Panc1 (cell line): ENCODE measurements around the gene CARHSP1. TPM values are rescaled to one million over a fixed set of nuclear protein-coding genes. Genes with fewer than 3 reads are reported as not detected.
A peak's percentile ranks its signal among the peaks of the same experiment; 100 is the strongest.

Experiments
- ATAC-seq: fragments of 200-7000 bp; cut with Tn5 transposase; 2 replicates; pipeline ENCODE4 v1.9.1; 2020; ENCODE audit warnings: mild to moderate bottlenecking, moderate library complexity
- BruUV-seq: library from RNA; stranded (reverse); fragments of 400-500 nt; replicated peaks from 2 replicates; lab custom pipeline; 2021; lab: Mats Ljungman, UMichigan
- CTCF ChIA-PET: fragments of 300-600 bp; sonication (Branson Sonifier 250); formaldehyde crosslinking; loops from one replicate; lab custom pipeline; 2022; ENCODE audit warnings: antibody characterized with exemption; lab: Charles Lee
- POLR2A ChIA-PET: fragments of 300-600 bp; sonication (Branson Sonifier 250); formaldehyde crosslinking; loops from one replicate; lab custom pipeline; 2022; ENCODE audit warnings: antibody characterized with exemption; lab: Charles Lee
- DNase-seq: peaks from one replicate; pipeline ENCODE4 v3.0.0-alpha.2; 2010; ENCODE audit warnings: low read depth, low spot score
- H3K27ac ChIP-seq: 2 replicates; pipeline ENCODE4 v1.5.1; 2011; ENCODE audit warnings: mild to moderate bottlenecking, low read length, inconsistent platforms
- H3K27me3 ChIP-seq: fragments of 200-500 bp; sonication (Bioruptor generic); 2 replicates; pipeline ENCODE4 v1.6.0; 2014; ENCODE audit warnings: low read length, inconsistent platforms; ENCODE audit not compliant: control insufficient read depth, insufficient read depth
- H3K36me3 ChIP-seq: fragments of 200-500 bp; sonication (Bioruptor generic); 2 replicates; pipeline ENCODE4 v1.5.1; 2014; ENCODE audit warnings: inconsistent platforms, mild to moderate bottlenecking, low read length, moderate library complexity; ENCODE audit not compliant: control insufficient read depth, insufficient read depth
- H3K4me1 ChIP-seq: 2 replicates; pipeline ENCODE4 v1.5.1; 2011; ENCODE audit warnings: inconsistent platforms, mild to moderate bottlenecking, low read length, moderate library complexity; ENCODE audit not compliant: control insufficient read depth, insufficient read depth
- H3K4me3 ChIP-seq, 2 experiments: 2 replicates each; pipeline ENCODE4 v1.5.1; 2011 to 2012; ENCODE audit warnings: low read depth in 2 of 2, low read length in 2 of 2, mild to moderate bottlenecking in 2 of 2, inconsistent platforms in 1 of 2, moderate library complexity in 1 of 2
- H3K9me3 ChIP-seq: fragments of 200-500 bp; sonication (Bioruptor generic); 2 replicates; pipeline ENCODE4 v1.5.1; 2014; ENCODE audit warnings: low read depth, mild to moderate bottlenecking, inconsistent platforms, low read length, moderate library complexity; ENCODE audit not compliant: control insufficient read depth, insufficient read depth
- CTCF ChIP-seq: fragments of 450-650 bp; IDR thresholded peaks from 2 replicates; pipeline ENCODE4 v1.5.1; 2017; ENCODE audit warnings: mild to moderate bottlenecking
- POLR2AphosphoS5 ChIP-seq: IDR thresholded peaks from 2 replicates; pipeline ENCODE4 v1.6.1; 2012; ENCODE audit warnings: mild to moderate bottlenecking, low read depth, low read length, moderate library complexity
- REST ChIP-seq, 2 experiments: IDR thresholded peaks; 2 replicates each; pipeline ENCODE4 v1.6.1; 2011 to 2012; ENCODE audit warnings: low read depth in 2 of 2, control low read depth in 1 of 2, low read length in 1 of 2, mild to moderate bottlenecking in 1 of 2, moderate library complexity in 1 of 2; ENCODE audit not compliant: insufficient read depth in 1 of 2
- SIN3A ChIP-seq: IDR thresholded peaks from 2 replicates; pipeline ENCODE4 v1.6.1; 2012; ENCODE audit warnings: low read depth, mild to moderate bottlenecking, low read length, moderate library complexity, borderline replicate concordance; ENCODE audit not compliant: insufficient read depth
- TCF7L2 ChIP-seq: IDR thresholded peaks from 2 replicates; pipeline ENCODE4 v1.6.1; 2011; ENCODE audit warnings: mild to moderate bottlenecking, low read depth, low read length, inconsistent platforms
- in situ Hi-C: cut with HindIII; loops from 2 replicates; pipeline ENCODE4 v1.10.0; 2016; ENCODE audit warnings: low sequenced_read_pairs, low pct_unique_long_range_greater_than_20kb
- intact Hi-C: fragments of 100-400 bp; cut with micrococcal nuclease; formaldehyde crosslinking; loops from one replicate; pipeline ENCODE4 v1.10.0; 2022; ENCODE audit not compliant: unreplicated experiment
- total RNA-seq: library from RNA; stranded (reverse); gene quantifications from one replicate; pipeline ENCODE4 v1.2.1, GENCODE V29; 2021; ENCODE audit not compliant: unreplicated experiment

CARHSP1 gene
- total RNA-seq, 1 experiment from 2014 or later, result 158 TPM

GRCh38 chr16:8826278-8826879, 42.4 kb downstream of the CARHSP1 start:
- Histone ChIP-seq H3K36me3 (peaks cover 30% of the 10 kb centered on the region), H3K4me3 (no peak overlapping the region), H3K27ac (no peak overlapping the region), H3K4me1 (no peaks in the 10 kb centered on the region), H3K27me3 (no peaks in the 10 kb centered on the region), H3K9me3 (no peaks in the 10 kb centered on the region)
- ChIA-PET CTCF (no interaction called here), POLR2A (no interaction called here)
- in situ Hi-C loops, result no loop called here
- no peak for DNase-seq
- intact Hi-C loops, result no loop called here
- ATAC-seq, result no peak
- TF ChIP-seq REST (IDR thresholded peaks at IDR 0.05; ENCODE audit: insufficient read depth in 1 of 2, low read depth in 2 of 2, low read length in 1 of 2) (no peak), TCF7L2 (no peak), CTCF (no peak), SIN3A (no peak), POLR2AphosphoS5 (no peak)
- BruUV-seq, result no TSS peak

DNA sequence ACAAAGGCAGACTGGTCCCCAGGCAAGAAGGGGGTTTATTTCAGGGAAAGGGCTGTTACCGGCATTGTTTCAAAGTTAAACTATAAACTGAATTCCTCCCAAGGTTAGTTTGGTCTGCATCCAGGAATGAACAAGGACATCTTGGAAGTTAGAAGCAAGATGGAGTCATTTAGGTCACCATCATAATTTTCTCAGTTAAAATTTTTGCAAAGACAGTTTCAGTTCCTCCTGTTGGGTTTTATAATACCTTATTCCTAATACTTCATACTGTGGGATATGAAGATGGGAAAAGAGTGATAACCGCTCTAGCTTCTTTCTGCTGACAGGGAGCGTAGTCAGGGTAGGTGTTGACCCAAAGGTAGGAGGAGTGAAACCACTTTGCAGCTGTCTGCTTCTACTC, 46.4 kb downstream of the CARHSP1 start:
- BruUV-seq, result no TSS peak
- Histone ChIP-seq H3K9me3 (no peaks in the 10 kb centered on the region), H3K27ac (no peak overlapping the region), H3K4me3 (no peak overlapping the region), H3K4me1 (no peaks in the 10 kb centered on the region), H3K27me3 (no peaks in the 10 kb centered on the region), H3K36me3 (peaks cover 22% of the 10 kb centered on the region; the same call in 1 of the 2 replicates)
- POLR2A ChIA-PET, result no interaction called here
- DNase-seq (no peak), ATAC-seq (peak; percentile 29; the same call in 1 of the 2 replicates)
- no peak for TF ChIP-seq TCF7L2
- TF ChIP-seq REST (IDR thresholded peaks at IDR 0.05; ENCODE audit: insufficient read depth in 1 of 2, low read depth in 2 of 2, low read length in 1 of 2), result no peak
- no peak for TF ChIP-seq POLR2AphosphoS5
- TF ChIP-seq SIN3A, result no peak
- TF ChIP-seq CTCF, result no peak
- CTCF ChIA-PET, result no interaction called here
- intact Hi-C loops (no loop called here), in situ Hi-C loops (no loop called here)
